GM19328 (cell line): Measurements from ENCODE around the gene ZNF493.

Experiments used
- ATAC-seq: cut with Tn5 transposase; IDR thresholded peaks from one replicate; pipeline ENCODE4 v1.9.1; 2021; ENCODE audit warnings: mild to moderate bottlenecking, moderate library complexity; ENCODE audit not compliant: unreplicated experiment

The ZNF493 gene

GRCh38 chr19:21396893-21397572 lies at the start of gene ZNF493:
Gene ZNF493 (plus strand): TSS chr19:21397133. CDS start chr19:21397238, 105 bp downstream.
- peak; percentile 100 for ATAC-seq

DNA sequence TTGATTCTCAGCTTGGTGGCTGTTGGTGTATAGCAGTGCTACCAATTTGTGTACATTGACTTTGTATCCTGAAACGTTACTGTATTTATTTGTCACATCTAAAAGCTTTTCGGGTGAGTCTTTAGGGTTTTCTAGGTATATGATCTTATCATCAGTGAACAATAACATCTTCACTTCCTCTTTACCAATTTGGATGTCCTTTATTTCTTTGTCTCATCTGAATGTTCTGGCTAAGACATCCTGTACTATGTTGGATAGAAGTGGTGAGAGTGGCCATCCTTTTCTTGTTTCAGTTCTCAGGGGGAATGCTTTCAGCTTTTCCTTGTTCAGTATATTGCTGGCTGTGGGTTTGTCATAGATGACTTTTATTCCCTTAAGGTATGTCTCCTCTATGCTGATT lies 44.1 kb upstream of the ZNF493 start:
- no peak for ATAC-seq

DNA sequence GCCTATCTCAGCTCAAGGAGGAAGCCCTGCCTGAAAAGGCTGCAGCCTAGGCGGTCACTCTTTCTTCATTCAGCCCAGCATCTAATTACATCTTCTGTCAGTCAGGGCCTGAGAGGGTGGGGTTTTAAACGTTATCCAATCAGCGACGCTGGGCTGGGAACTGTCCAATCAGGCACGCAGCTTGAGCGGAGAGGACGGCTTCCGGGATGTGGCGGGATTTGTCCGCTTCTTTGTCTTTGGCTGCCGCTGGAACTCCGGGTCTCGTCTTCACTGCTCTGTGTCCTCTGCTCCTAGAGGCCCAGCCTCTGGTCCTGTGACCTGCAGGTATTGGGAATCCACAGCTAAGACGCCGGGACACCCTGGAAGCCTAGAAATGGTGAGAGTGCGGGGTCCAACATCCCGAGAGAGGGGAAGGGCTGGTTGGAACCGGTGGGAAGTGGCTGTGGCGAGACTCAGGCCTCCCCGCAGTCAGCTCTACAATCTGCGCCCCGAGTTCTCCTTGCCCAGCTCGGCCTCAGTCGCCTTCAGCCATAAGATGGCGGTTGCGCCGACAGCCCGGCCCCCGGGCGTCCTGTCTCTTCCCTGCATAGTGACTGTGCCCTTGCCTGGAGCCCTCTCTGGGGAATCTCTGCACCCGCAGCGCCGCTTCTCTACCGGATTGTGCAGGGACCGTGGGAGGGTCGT lies 38.0 kb upstream of the ZNF493 start, which contains the start of gene ZNF738:
TSS of gene ZNF738 (plus strand) at position 233 of the 684 bp plus-strand sequence. CDS start at position 374, 141 bp downstream.
- ATAC-seq, result peak; percentile 97

DNA sequence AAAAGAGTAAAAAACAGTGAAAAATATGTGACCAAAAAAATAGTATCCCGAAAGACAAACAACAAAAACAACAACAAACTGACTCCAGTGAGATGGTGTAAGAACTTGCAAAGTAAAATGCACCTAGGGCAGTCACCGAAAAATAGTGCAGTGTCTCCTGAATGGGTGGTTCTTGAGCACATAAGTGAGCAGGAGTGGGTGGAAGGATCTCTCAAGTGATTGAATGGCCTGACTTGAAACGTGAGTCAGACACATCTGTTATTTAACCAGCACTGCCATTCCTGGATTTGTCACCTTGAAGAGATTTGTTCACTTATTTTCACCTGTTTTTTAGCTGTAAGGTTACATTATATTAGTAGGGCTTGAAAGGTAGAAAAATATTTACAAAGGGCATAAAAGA lies 34.6 kb upstream of the ZNF493 start:
- ATAC-seq, result no peak

DNA sequence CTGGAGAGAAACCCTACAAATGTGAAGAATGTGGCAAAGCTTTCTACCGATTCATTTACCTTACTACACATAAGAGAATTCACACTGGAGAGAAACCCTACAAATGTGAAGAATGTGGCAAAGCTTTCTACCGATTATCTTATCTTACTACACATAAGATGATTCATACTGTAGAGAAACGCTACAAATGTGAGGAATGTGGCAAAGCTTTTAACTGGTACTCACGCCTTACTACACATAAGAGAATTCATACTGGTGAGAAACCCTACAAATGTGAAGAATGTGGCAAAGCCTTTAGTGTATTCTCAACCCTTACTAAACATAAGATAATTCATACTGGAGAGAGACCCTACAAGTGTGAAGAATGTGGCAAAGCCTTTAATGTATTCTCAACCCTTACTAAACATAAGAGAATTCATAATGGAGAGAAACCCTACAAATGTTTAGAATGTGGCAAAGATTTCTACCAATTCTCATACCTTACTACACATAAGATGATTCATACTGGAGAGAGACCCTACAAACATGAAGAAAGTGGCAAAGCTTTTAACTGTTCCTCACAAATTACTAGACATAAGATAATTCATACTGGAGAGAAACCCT lies 12.9 kb upstream of the ZNF493 start:
- no peak for ATAC-seq

GRCh38 chr19:21396121-21396520 lies 812 bp upstream of the ZNF493 start:
- no peak for ATAC-seq

DNA sequence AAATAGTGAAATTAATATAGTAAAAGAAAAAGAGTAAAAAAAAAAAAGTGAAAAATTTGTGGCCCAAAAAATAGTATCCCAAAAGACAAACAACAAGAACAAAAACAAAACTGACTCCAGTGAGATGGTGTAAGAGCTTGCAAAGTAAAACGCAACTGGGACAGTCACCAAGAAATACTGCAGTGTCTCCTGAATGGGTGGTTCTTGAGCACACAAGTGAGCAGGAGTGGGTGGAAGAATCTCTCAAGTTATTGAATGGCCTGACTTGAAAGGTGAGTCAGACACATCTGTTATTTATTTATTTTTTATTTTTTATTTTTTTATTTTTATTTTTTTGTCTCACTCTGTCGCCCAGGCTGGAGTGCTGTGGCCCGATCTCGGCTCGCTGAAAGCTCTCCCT lies 1.9 kb downstream of the ZNF493 start:
- no peak for ATAC-seq

- no peak for ATAC-seq
Observed at GRCh38 chr19:21402303-21402985, 5.5 kb downstream of the ZNF493 start.

- ATAC-seq, result no peak
Observed at GRCh38 chr19:21410166-21410565, 13.2 kb downstream of the ZNF493 start.

- ATAC-seq, result no peak
Observed at GRCh38 chr19:21422244-21422643, 25.3 kb downstream of the ZNF493 start.

DNA sequence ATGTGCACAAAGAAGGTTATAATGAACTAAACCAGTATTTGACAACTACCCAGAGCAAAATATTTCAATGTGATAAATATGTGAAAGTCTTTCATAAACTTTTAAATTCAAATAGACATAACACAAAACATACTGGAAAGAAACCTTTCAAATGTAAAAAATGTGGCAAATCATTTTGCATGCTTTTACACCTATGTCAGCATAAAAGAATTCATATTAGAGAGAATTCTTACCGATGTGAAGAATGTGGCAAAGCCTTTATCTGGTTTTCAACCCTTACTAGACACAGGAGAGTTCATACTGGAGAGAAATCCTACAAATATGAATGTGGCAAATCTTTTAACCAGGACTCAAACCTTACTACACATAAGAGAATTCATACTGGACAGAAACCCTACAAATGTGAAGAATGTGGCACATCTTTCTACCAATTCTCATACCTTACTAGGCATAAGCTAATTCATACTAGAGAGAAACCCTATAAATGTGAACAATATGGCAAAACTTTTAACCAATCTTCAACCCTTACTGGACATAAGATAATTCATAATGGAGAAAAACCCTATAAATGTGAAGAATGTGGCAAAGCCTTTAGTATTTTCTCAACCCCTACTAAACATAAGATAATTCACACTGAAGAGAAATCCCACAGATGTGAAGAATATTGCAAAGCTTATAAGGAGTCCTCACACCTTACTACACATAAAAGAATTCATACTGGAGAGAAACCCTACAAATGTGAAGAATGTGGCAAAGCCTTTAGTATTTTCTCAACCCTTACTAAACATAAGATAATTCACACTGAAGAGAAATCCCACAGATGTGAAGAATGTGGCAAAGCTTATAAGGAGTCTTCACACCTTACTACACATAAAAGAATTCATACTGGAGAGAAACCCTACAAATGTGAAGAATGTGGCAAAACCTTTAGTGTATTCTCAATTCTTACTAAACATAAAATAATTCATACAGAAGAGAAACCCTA lies 26.4 kb downstream of the ZNF493 start:
- no peak for ATAC-seq

GRCh38 chr19:21430675-21431074 lies 33.7 kb downstream of the ZNF493 start:
- ATAC-seq, result no peak

DNA sequence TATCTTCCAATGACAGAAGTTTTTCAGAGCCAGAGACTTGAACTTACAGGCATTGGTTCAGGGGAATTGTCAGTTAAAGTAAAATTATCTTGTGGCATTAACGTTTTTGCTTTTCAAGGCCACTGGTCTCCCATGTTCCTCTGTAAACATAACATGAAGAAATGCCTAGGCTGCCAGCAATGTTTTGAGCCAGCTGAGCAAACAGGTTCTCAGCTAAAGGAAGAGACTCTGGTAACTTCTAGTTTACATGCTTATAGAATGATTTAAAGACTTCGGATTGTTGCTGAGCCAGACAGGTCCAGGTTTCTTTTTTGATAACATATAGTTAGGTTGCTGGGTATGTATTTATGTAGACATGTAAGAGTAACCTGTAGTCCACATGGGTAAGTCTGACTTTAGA lies 35.7 kb downstream of the ZNF493 start:
- ATAC-seq, result no peak

- ATAC-seq, result no peak
Observed at GRCh38 chr19:21434516-21434915, 37.6 kb downstream of the ZNF493 start.

DNA sequence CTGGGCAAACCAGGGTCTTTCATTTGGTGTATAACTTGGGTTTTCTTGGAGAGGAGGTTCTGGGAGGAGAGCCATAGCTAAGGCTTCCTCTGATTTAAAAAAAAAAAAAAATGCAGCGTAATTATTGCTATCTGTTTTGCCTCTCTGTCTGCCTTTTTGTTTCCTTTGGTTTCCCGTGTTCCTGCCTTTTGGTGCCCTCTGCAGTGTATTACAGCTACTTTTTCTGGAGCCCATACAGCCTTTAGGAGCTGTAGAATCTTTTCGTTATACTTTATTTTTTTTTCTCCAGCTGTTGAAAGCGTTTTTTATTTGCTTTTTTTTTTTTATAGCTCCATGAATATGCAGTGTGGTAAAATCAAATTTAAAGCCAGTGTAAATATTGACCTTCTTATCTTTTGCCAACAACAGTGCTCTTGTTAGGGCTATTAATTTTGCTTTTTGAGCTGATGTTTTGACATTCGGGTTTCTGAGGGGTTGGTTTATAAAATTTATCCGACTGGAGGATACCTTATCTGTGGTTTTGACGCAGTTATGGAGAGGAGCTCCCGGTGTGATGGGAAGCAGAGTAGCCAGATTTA lies 38.1 kb downstream of the ZNF493 start:
- no peak for ATAC-seq

DNA sequence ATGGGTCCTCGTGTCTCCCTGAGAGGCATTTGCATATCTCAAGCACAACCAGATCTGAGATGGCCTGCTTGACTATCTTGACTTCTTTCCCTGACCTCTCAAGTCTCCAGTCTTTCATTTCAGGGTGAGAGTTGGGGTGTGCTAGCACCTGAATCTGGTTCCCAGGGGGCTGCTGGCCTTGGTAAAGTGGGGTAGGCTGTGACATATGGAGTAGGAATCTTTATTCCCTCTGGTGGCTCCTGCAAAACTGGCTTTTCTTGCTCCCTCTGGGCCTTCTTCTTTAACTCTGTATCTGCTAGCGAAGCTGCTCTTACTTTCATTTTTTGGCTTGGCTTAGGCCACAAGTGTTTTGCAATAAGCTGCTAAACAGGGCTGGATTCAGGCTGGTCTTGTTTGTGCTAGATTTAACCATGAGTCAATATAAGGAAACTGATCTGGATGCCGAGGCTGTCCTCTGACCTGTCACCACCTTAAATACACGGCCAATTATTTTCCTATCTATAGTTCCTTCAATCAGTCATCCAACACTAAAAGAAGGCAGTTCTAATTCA lies 42.3 kb downstream of the ZNF493 start:
- ATAC-seq, result no peak

GRCh38 chr19:21440321-21440720 lies 43.4 kb downstream of the ZNF493 start:
- no peak for ATAC-seq

DNA sequence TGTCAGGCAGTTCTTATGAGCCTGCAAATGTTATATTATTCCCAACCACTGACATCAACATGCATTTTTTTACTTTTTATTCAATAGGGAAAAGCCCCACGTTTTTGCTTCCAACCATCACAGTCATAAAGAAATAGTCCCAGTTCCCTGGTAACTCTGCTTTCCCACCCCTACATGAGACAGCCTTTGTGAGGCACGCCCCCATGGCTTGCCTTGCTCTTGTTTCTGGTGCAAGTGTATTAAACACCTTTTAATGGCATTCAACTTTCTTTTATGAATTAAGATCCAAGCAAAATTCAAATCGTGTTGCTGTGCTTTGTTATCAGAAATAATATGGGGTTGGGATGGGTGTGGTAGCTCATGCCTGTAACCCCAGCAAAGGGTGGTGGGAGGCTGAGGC lies 54.3 kb downstream of the ZNF493 start:
- no peak for ATAC-seq

- no peak for ATAC-seq
Observed at GRCh38 chr19:21454901-21455300, 58.0 kb downstream of the ZNF493 start.

DNA sequence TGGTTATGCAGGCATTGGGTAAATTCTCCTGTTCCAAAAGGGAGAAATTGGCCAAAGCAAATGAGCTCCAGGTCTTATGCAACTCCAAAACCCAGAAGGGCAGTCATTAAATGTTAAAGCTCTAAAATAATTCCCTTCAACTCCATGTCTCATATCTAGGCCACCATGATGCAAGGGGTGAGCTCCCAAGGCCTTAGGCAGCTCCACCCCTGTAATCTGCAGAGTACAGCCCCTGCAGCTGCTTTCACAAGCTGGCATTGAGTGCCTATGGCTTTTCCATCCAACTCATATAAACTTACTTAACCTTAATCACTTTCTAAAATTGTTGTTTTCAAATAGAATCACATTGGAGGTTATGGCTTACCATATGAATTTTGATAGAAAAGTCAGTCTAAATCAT lies 63.8 kb downstream of the ZNF493 start:
- no peak for ATAC-seq
